NOMO-1 (cell line): ENCODE data around the gene NCAPD2.
"Not testable (repeated sequence)": the region's sequence is repeated elsewhere in the genome, so short reads cannot be mapped to it uniquely, and the experiment has no call there.

Experiments used
- DNase-seq, 2 experiments: peaks; one replicate each; lab custom pipeline; 2025; ENCODE audit not compliant: unreplicated experiment in 2 of 2; lab: John Stamatoyannopoulos, UW

Gene NCAPD2

DNA sequence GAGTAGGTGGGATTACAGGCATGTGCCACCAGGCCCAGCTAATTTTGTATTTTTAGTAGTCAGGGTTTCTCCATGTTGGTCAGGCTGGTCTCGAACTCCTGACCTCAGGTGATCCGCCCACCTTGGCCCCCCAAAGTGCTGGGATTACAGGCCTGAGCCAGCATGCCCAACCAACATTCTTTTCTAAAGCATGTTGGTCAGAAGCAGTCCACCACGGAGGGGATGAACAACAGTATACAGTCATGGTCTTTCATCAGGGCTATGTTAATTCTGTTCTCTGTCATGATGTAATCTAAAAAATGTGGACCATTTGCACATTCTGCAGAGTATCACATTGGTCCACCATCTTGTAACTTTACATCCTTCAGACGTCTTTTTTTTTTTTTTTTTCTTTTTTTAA lies 4.5 kb upstream of the NCAPD2 start:
- DNase-seq = no peak

DNA sequence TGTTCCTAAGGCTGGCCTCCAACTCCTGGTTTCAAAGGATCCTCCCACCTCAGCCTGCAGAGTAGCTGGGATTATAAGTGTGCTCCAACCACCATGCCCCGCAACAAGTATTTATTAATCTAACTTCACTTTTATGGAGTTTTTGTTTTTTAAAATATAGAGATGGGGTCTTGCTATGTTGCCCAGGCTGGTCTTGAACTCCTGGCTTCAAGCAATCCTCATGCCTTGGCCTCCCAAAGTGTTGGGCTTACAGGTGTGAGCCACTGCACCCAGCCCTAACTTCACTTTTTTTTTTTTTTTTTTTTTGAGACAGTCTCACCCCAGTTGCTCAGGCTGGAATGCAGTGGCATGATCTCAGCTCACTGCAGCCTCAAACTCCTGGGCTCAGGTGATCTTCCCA lies 3.2 kb upstream of the NCAPD2 start:
- not testable (repeated sequence) for DNase-seq

DNA sequence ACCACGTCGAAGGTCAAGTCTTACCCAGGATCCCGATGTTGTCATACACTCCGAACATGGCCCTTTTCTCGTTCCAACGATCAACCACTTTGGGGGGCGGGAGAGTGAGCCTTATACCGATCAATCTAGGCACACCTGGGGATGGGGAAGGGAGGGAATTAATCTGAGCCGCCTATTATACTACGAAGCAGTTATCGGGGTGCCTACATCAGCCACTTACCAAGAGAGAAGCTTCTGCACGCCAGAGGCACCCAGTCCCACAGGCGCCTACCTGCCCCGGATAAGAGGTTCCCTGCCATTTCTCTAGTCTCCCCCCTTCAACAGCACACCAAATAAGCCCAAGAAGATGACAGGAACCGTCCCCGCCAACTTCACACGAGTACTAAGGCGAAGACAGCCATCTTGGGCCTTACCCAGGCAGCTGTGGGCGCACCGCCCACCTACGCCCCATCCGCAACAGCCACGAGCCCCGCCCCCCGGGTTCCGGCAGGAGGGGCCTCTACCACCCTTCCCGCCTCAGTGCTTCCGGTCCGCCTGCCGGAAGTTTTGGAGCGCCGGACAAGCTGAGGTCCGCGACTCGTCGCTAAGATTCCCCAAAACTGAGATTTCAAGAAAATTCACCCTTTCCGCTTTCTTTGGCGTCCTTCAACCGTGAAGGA lies 935 bp upstream of the NCAPD2 start, which contains the start of gene MRPL51:
MRPL51 (minus strand) TSS at position 425 of the 659 bp plus-strand sequence; CDS start at position 299, 126 bp downstream.
- peak; percentile 92 to 97 for DNase-seq

DNA sequence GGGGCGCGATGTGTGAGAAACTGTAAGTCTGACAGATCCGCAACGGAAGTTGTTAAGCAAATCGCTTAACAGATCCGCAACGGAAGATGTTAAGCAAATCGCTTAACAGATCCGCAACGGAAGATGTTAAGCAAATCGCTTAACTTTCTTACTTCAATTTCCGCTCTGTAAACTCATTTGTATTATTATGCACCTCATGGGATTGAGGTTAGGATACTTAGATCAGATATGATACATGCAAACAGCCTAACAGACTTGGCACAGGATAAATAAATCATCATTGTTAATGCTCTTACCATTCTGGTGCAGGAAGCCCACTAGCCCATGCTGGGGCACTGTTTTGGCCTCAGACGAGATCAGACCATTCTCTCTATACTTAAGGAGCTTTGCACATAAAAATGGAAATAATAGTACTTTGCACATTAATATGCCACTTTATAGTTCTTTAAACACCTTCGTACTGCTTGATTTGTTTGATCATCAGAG lies 399 bp downstream of the NCAPD2 start:
- DNase-seq = peak; percentile 11 to 66

DNA sequence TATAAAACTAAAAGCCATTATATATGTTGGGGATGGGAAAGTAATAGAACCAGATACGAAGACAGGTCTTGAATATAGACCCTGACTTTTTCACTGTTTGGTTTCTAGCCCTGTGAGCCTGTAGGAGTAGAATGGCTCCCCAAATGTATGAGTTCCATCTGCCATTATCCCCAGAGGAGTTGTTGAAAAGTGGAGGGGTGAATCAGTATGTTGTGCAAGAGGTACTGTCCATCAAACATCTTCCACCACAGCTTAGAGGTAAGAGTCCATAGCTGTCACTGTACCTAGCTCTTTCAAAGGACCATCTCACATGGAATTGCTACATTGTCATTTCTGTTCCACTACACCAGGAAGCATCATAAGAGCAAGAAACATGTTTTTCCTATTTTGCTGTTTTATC lies 1.1 kb downstream of the NCAPD2 start:
- DNase-seq = peak in 1 of 2 experiments; percentile 16

DNA sequence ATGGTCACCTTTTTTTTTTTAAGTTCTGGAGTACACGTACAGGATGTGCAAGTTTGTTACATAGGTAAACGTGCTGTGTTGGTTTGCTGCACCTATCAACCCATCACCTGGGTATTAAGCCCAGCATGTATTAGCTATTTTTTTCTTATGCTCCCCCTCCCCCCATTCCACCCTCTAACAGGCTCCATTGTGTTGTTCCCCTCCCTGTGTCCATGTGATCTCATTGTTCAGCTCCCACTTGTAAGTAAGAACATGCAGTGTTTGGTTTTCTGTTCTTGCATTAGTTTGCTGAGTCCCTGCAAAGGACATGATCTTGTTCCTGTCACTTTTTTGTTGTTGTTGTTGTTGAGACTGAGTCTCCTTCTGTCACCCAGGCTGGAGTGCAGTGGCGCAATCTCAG lies 3.4 kb downstream of the NCAPD2 start:
- DNase-seq = not testable (repeated sequence)

DNA sequence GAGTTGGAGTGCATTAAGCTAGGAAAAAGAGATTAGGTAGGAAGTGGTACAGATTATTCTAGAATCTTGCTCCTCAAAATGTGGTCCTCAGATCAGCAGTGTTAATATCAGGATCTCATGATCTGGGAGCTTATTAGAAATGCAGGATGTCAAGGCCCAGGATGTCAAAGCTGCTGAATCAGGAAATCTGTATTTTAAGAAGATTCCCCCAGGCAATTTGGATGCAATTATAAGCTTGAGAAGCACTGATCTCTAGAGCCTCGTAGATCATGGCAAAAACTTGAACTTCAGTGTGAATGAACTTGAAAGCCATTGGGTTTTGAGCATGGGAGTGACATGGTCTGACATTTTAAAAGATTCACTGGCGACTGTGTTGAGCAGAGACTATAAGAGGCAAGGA lies 6.6 kb downstream of the NCAPD2 start:
- DNase-seq = no peak

DNA sequence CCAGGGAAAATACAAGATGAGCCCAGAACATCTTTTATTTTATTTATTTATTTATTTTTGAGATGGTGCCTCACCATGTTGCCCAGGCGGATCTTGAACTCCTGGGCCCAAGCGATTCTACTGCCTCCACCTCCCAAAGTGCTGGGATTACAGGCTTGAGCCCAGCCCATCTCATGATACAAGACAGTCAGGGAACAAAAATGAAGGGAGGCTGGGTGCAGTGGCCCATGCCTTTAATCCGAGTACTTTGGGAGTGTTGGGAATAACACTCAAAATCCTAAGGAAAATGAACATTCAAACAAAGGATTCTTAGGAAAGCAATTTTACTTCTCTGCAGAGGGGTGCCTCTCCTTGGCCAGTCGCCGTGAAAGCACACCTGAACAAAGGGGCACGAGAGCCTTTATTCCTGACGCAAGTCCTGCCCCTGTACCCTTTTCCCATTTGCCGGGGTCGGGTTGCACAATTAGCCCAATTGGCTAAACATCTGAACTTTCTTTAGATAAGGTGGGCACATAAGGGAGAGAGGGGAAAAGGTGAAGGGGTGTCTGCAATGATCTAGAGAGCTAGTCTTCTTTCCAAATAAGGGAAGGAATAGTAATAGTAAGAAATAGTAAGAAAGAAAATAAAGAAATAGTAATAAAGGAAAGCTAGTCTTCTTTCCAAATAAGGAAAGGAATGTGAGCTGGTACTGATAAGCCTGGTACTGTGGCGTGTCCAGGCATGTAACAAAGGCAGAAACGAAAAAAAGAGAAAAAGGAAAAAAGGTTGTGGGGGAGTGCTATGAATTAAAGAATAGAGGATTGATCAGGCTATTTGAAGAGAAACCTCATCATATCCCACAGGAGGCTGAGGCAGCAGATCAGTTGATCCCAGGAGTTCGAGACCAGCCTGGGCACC lies 13.4 kb downstream of the NCAPD2 start:
- no peak for DNase-seq

DNA sequence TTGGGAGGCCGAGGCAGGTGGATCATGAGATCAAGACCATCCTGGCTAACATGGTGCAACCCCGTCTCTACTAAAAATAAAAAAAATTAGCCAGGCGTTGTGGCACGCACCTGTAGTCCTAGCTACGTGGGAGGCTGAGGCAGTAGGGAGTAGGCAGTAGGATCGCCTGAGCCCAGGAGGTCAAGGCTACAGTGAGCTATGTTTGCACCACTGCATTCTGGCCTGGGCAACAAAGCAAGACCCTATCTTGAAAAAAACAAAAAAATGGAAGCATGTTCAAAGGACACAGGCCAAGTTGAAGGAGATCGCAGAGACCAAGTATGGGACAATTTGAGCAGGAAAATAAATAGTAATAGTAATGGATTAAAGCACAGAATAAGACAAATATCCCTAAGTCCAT lies 14.2 kb downstream of the NCAPD2 start:
- no peak for DNase-seq

DNA sequence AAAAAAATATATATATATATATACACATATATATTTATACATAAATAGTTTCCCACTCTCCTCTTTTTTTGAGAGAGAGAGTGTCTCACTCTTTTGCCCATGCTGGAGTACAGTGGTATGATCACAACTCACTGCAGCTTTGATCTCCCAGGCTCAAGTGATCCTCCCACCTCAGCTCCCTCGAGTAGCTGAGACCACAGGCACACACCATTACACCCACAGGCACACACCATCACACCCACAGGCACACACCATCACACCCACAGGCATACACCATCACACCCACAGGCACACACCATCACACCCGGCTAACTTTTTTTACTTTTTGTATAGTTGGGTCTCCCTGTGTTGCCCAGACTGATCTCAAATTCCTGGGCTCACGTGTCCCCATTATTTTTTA lies 26.3 kb downstream of the NCAPD2 start:
- DNase-seq = no peak

DNA sequence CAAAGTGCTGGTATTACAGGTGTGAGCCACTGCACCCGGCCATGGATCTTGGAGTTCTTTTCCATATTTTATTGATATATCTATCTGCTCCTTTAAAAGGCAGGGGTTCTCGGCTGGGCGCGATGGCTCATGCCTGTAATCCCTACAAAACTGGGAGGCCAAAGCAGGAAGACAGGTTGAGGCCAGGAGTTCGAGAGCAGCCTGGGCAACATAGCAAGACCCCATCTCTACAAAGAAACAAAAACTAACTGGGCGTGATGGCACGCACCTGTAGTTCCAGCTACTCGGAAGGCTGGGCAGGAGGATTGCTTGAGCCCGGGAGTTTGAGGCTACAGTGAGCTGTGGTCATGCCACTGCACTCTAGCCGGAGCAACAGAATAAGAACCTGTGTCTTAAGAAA lies 28.3 kb downstream of the NCAPD2 start:
- no peak for DNase-seq

DNA sequence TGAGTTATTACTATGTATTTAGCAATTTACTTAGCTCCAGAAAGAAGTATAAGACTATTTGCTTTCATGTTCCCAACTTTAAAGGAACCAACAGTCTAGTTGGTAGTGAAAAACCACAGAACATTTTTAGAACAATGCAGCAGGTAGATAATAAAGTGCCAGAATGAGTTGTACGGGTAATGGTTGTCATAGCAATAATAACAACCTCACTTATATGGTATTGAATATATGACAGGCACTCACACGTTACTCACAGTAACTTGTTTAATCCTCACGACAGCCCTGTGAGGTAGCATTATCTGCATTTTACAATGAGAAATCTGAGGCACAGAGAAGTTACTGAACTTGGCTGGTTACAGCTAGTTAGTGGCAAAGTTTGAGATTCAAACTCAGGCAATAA lies 29.8 kb downstream of the NCAPD2 start:
- no peak for DNase-seq

DNA sequence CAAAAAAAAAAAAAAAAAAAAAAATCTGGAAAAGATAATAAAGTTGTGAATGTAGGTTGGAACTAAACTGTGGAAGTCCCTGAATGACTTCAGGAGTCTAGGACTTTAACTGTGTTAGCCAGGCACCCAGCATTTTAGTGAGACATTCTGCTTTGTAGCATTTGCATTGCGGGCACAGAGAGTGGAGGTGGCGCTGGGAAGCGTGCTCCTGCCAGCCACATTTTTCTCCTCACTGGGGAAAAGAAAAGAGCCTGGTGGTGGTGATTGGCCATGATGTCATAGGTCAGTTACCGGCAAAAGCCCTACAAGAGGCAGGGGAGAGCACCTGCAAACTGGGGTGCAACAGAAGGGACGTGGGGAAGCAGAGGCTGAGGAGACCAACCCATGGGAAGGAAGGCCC lies 30.7 kb downstream of the NCAPD2 start:
- DNase-seq = no peak

DNA sequence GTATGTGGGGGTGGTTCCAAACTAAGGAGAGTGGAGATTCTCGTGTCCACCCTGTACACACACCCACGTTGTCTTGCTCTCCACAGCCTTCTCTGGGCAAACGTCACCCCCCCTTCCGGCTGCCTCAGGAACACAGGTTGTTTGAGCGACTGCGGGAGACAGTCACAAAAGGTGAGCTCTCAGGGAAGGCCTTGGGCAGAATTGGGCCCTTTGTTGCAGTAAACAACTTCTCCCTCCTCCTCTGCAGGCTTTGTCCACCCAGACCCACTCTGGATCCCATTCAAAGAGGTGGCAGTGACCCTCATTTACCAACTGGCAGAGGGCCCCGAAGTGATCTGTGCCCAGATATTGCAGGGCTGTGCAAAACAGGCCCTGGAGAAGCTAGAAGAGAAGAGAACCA lies 32.3 kb downstream of the NCAPD2 start:
- DNase-seq = no peak

DNA sequence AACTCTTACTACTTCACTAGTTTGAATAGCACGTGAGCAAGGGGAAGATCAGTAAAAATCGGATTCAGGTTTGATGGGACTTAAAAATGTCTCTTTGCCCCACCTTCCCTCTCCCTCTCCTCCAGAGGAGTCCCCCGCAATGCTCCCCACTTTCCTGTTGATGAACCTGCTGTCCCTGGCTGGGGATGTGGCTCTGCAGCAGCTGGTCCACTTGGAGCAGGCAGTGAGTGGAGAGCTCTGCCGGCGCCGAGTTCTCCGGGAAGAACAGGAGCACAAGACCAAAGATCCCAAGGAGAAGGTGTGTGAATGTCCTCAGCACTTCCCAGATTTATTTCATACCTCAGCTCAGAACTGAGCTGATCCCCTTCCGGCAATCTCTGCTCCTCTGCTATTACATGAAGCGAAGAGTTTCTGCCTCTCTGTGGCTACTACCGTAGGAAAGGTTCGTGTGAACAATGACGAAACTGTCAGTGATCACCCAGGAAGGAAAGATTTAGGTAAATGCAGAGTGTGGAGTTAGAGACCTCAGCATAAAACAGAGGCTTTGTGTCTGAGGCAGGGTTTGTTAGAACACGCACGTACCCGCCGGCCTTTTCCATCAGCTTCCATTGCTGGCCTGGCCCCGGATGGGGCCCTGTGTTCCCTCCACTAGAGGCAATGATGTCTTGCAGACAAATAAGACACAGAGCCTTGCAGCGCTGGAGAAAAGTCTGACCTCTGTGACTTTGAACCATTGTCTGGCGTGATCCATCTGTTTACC lies 33.0 kb downstream of the NCAPD2 start:
- DNase-seq = no peak

DNA sequence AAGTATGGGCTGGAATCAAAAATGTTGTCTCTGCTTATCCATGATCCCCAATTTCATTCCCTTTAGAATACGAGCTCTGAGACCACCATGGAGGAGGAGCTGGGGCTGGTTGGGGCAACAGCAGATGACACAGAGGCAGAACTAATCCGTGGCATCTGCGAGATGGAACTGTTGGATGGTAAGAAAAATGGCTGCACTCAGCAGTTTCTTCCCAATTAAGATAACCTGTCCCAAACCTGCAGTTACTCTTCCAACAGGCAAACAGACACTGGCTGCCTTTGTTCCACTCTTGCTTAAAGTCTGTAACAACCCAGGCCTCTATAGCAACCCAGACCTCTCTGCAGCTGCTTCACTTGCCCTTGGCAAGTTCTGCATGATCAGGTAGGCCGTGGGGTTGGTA lies 33.8 kb downstream of the NCAPD2 start:
- no peak for DNase-seq

DNA sequence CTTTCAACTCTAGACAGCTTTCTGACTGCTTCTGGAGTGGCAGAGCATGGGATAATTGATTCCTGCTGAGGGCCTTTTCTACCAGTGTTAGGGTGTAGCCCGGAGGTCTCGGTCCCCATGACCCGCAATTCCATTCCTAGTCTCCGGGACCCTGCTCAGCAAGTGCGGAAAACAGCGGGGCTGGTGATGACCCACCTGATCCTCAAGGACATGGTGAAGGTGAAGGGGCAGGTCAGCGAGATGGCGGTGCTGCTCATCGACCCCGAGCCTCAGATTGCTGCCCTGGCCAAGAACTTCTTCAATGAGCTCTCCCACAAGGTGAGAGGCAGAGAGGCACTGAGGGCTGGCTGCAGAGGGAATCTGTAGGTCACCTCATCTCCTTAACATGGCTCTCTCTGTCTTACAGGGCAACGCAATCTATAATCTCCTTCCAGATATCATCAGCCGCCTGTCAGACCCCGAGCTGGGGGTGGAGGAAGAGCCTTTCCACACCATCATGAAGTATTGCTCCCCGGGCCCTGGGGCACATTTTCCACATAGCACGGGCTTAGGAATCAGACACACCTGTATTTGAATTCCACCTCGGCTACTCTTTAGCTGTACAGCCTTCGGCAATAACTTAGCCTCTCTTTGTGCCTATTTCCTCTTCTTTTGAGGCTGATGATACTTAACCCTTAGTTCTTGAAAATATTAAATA lies 34.8 kb downstream of the NCAPD2 start:
- DNase-seq = no peak

DNA sequence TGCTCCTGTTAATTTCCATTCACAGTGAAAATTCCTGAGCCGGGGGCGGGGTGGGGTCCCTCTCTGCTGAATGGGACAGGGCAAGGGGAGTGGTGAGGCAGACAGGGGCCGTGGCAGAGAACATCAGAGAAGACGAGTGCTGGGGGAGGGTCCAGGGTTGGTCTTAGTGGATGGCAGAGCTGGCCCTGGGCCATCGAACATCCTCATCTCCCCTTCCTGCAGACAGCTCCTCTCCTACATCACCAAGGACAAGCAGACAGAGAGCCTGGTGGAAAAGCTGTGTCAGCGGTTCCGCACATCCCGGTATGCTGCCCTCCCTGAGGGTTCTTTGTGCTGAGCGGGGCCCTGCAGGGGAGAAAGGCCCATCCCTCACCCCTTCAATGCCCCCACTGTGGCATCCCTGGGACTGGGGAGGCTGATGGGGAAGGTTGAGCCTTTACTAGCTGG lies 35.4 kb downstream of the NCAPD2 start:
- no peak for DNase-seq

DNA sequence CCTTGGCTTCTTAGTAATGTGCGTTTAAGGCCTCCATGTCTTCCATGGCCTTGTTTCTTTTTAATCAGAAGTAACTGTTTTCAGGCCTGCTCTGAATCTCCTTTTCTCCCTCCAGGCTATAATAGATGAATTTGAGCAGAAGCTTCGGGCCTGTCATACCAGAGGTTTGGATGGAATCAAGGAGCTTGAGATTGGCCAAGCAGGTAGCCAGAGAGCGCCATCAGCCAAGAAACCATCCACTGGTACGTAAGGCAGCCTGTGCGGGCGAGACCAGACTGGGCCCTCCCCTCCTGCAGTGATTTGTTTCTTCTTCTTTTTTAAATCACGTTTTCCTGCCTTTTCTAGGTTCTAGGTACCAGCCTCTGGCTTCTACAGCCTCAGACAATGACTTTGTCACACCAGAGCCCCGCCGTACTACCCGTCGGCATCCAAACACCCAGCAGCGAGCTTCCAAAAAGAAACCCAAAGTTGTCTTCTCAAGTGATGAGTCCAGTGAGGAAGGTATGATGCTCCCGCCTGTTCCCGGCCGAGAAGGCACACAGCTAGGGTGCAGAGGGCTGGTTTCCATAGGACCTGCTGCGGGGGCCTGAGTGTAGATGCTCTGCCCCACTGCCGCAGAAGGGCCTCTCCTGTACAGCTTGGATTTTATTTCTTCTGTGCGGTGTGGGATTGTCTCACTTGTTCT lies 36.8 kb downstream of the NCAPD2 start:
- DNase-seq = no peak
